ENCODE results near the gene PHLPP1.

The PHLPP1 gene

GRCh38 chr18:62767321-62767720, 52.0 kb downstream of the PHLPP1 start:
- no peaks in the 10 kb centered on the region for H3K27me3 Mint-ChIP-seq
- no peak overlapping the region for H3K27ac Mint-ChIP-seq
- CTCF ChIA-PET, result no interaction called here
- DNase-seq, result no peak
- no peak overlapping the region for H3K4me3 Mint-ChIP-seq
- peaks cover 12% of the 10 kb centered on the region for H3K4me1 Mint-ChIP-seq
- H3K9me3 Mint-ChIP-seq, result no peaks in the 10 kb centered on the region
- H3K36me3 Mint-ChIP-seq, result peaks cover 2% of the 10 kb centered on the region

- no peak for DNase-seq
- Mint-ChIP-seq H3K4me1 (peaks cover 12% of the 10 kb centered on the region), H3K27me3 (no peaks in the 10 kb centered on the region), H3K4me3 (no peak overlapping the region), H3K9me3 (no peaks in the 10 kb centered on the region), H3K27ac (no peak overlapping the region), H3K36me3 (peaks cover 2% of the 10 kb centered on the region)
- CTCF ChIA-PET, result no interaction called here
Measured at GRCh38 chr18:62767836-62768557, 52.7 kb downstream of the PHLPP1 start.

GRCh38 chr18:62768558-62768943, 53.2 kb downstream of the PHLPP1 start:
- no peaks in the 10 kb centered on the region for H3K9me3 Mint-ChIP-seq
- no peak overlapping the region for H3K27ac Mint-ChIP-seq
- H3K27me3 Mint-ChIP-seq, result no peaks in the 10 kb centered on the region
- no peak for DNase-seq
- CTCF ChIA-PET, result no interaction called here
- H3K36me3 Mint-ChIP-seq, result peaks cover 2% of the 10 kb centered on the region
- H3K4me1 Mint-ChIP-seq, result peaks cover 12% of the 10 kb centered on the region
- H3K4me3 Mint-ChIP-seq, result no peak overlapping the region

- CTCF ChIA-PET, result no interaction called here
- no peaks in the 10 kb centered on the region for H3K27me3 Mint-ChIP-seq
- H3K36me3 Mint-ChIP-seq, result peaks cover 2% of the 10 kb centered on the region
- no peak for DNase-seq
- no peak overlapping the region for H3K27ac Mint-ChIP-seq
- peaks cover 12% of the 10 kb centered on the region for H3K4me1 Mint-ChIP-seq
- no peaks in the 10 kb centered on the region for H3K9me3 Mint-ChIP-seq
- H3K4me3 Mint-ChIP-seq, result no peak overlapping the region
Measured at GRCh38 chr18:62769216-62769615, 53.9 kb downstream of the PHLPP1 start.

- CTCF ChIA-PET, result no interaction called here
- no peaks in the 10 kb centered on the region for H3K27me3 Mint-ChIP-seq
- no peak overlapping the region for H3K27ac Mint-ChIP-seq
- no peak overlapping the region for H3K4me3 Mint-ChIP-seq
- peaks cover 12% of the 10 kb centered on the region for H3K4me1 Mint-ChIP-seq
- H3K36me3 Mint-ChIP-seq, result peaks cover 2% of the 10 kb centered on the region
- H3K9me3 Mint-ChIP-seq, result no peaks in the 10 kb centered on the region
- no peak for DNase-seq
Measured at GRCh38 chr18:62771494-62772270, 56.3 kb downstream of the PHLPP1 start.

GRCh38 chr18:62772860-62773584, 57.7 kb downstream of the PHLPP1 start:
- no peaks in the 10 kb centered on the region for H3K9me3 Mint-ChIP-seq
- DNase-seq, result no peak
- H3K4me3 Mint-ChIP-seq, result no peak overlapping the region
- peaks cover 12% of the 10 kb centered on the region for H3K4me1 Mint-ChIP-seq
- CTCF ChIA-PET, result no interaction called here
- H3K36me3 Mint-ChIP-seq, result peaks cover 2% of the 10 kb centered on the region
- H3K27me3 Mint-ChIP-seq, result no peaks in the 10 kb centered on the region
- no peak overlapping the region for H3K27ac Mint-ChIP-seq

DNA sequence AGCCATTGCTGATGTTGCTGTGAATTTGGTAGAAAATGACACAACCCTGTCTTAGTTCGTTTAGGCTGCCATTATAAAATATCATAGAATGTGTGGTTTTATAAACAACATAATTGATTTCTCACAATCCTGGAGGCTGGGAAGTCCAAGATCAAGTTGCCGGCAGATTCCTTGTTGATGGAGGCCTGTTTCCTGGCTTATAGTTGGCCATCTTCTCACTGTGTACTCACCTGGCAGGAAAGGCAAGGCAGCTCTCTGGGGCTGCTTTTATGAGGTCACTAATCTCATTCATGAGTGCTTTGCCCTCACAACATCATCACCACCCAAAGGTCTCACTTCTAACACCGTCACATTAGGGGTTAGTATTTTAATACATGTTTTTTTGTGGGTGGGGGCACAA, 58.4 kb downstream of the PHLPP1 start:
- peaks cover 12% of the 10 kb centered on the region for H3K4me1 Mint-ChIP-seq
- no peak overlapping the region for H3K4me3 Mint-ChIP-seq
- no peaks in the 10 kb centered on the region for H3K27me3 Mint-ChIP-seq
- no peak overlapping the region for H3K27ac Mint-ChIP-seq
- H3K36me3 Mint-ChIP-seq, result peaks cover 2% of the 10 kb centered on the region
- CTCF ChIA-PET, result no interaction called here
- no peaks in the 10 kb centered on the region for H3K9me3 Mint-ChIP-seq
- DNase-seq, result no peak

- CTCF ChIA-PET, result no interaction called here
- Mint-ChIP-seq H3K9me3 (no peaks in the 10 kb centered on the region), H3K4me3 (no peak overlapping the region), H3K27ac (no peak overlapping the region), H3K4me1 (peaks cover 11% of the 10 kb centered on the region), H3K36me3 (no peaks in the 10 kb centered on the region), H3K27me3 (no peaks in the 10 kb centered on the region)
- DNase-seq, result no peak
Measured at GRCh38 chr18:62776024-62776570, 60.8 kb downstream of the PHLPP1 start.

DNA sequence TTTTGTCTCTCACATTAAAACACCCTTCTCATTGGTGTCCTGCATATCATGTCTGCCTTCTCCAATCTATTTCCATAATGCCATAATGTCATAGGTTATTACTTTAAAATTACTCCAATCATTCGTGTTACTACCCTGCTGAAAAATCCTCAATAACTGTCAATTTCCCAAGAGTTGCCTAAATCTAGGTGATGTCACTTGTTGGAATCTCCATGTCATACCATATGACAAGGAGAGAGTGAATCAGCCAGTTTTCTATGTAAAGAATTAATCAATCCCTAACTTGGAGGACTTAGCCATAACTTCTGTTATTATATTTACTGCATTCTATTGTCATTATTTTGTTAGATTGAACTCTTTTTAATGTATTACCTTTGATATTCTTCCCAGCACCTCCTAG, 62.5 kb downstream of the PHLPP1 start:
- H3K4me1 Mint-ChIP-seq, result no peaks in the 10 kb centered on the region
- CTCF ChIA-PET, result no interaction called here
- no peaks in the 10 kb centered on the region for H3K9me3 Mint-ChIP-seq
- H3K27me3 Mint-ChIP-seq, result no peaks in the 10 kb centered on the region
- no peaks in the 10 kb centered on the region for H3K36me3 Mint-ChIP-seq
- no peak overlapping the region for H3K4me3 Mint-ChIP-seq
- H3K27ac Mint-ChIP-seq, result no peak overlapping the region
- no peak for DNase-seq

- Mint-ChIP-seq H3K36me3 (no peaks in the 10 kb centered on the region), H3K27me3 (no peaks in the 10 kb centered on the region), H3K9me3 (no peaks in the 10 kb centered on the region), H3K4me1 (peaks cover 5% of the 10 kb centered on the region), H3K27ac (no peak overlapping the region), H3K4me3 (no peak overlapping the region)
- CTCF ChIA-PET, result interaction anchor here (0.6 kb wide), 1 partner anchor 203 kb away, joined by 3 read pairs; no protein-coding TSS in a partner anchor
- DNase-seq, result no peak
Measured at GRCh38 chr18:62778976-62779869, 63.9 kb downstream of the PHLPP1 start.

DNA sequence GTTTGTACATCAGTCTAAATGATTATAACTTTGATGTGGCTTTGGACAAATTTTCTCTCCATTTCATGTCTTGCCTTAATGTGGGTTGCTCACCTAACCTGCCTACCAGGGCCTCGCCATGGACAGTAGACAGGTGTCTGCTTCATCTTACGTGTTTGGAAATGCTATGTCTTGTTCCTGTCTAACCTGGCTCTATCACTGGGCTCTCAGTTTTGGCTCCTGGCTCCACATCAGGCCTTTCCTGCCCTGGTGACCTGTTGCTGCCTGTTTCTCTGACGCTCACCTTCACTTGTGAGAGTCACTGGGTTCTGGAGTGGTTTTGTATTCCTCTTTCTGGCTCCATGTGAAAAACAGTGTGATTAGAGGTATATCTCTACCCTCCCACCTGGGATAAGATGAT, 65.9 kb downstream of the PHLPP1 start:
- H3K4me1 Mint-ChIP-seq, result peaks cover 13% of the 10 kb centered on the region
- CTCF ChIA-PET, result no interaction called here
- H3K9me3 Mint-ChIP-seq, result no peaks in the 10 kb centered on the region
- no peaks in the 10 kb centered on the region for H3K27me3 Mint-ChIP-seq
- no peak overlapping the region for H3K27ac Mint-ChIP-seq
- no peaks in the 10 kb centered on the region for H3K36me3 Mint-ChIP-seq
- no peak overlapping the region for H3K4me3 Mint-ChIP-seq
- no peak for DNase-seq

DNA sequence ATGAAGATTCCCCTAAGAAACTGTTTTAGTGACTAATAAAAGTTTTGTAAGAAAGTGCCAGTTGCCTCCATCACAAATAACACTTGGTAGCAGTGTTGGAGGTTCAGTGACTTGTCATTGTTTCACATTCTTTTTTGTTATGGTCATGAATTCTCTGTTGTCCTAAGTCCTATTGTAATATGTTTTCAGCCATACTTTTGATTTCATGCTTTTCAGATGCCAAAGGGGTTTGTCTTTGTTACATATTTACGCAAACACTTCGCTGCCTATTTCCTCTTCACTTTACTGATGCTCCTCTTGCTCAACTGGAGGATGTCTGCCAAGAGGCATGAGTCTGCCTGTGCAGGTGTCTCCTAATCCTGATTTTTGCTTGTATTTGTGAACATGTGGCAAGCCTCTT, 66.6 kb downstream of the PHLPP1 start:
- CTCF ChIA-PET, result no interaction called here
- no peaks in the 10 kb centered on the region for H3K9me3 Mint-ChIP-seq
- H3K27me3 Mint-ChIP-seq, result no peaks in the 10 kb centered on the region
- DNase-seq, result no peak
- no peak overlapping the region for H3K27ac Mint-ChIP-seq
- H3K4me1 Mint-ChIP-seq, result peaks cover 13% of the 10 kb centered on the region
- no peak overlapping the region for H3K4me3 Mint-ChIP-seq
- H3K36me3 Mint-ChIP-seq, result no peaks in the 10 kb centered on the region

DNA sequence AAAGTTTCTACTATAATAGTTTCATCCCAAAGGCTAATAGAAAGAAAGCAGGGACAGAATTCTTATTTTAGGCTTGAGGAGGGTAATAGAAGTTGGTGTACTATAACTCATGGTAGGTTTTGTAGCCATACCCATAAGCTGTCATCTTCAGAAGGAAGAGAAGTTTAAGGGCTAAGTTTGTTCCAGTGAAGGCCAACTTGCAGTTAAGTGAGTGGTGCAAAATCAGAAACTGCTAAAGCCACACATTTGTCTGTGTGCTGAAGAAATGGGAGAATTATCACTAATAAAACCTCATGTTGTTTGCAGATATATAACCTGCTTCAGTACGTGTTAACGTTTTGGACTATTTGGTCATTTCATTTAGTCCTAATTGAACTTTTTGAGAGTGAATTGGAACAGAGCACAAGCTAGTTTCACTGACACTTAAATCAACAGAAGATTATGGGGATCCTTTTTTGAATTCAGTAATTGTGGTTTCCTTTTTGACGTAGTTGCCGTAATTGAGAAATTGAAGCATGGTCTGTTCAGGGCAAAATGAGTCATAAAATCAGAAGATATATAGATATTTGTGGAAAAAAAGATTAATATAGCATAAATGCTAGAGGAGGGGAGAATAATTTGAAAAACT, 69.1 kb downstream of the PHLPP1 start:
- Mint-ChIP-seq H3K9me3 (no peaks in the 10 kb centered on the region), H3K27me3 (no peaks in the 10 kb centered on the region), H3K27ac (no peak overlapping the region), H3K36me3 (no peaks in the 10 kb centered on the region), H3K4me3 (no peak overlapping the region), H3K4me1 (peaks cover 26% of the 10 kb centered on the region)
- CTCF ChIA-PET, result interaction anchor here (1.0 kb wide), 2 partner anchors 18 to 358 kb away, joined by 3 read pairs; no protein-coding TSS in a partner anchor
- no peak for DNase-seq
